HepG2 (cell line): ENCODE data around the gene LRRC37A. TPM values are rescaled to one million over a fixed set of nuclear protein-coding genes. Genes with fewer than 3 reads are reported as not detected.

Source experiments
- DMAP1 ChIP-seq: IDR thresholded peaks from 2 replicates; pipeline ENCODE4 v1.6.1; 2016
- HOXD1 ChIP-seq: sonication (generic); formaldehyde crosslinking; IDR thresholded peaks from 2 replicates; pipeline ENCODE4 v1.5.0; 2020; ENCODE audit warnings: missing genetic modification reagents
- MTF1 ChIP-seq: sonication (generic); formaldehyde crosslinking; IDR thresholded peaks from 2 replicates; pipeline ENCODE4 v1.5.0; 2020; ENCODE audit warnings: missing genetic modification reagents
- PITX1 ChIP-seq: sonication (generic); formaldehyde crosslinking; IDR thresholded peaks from 2 replicates; pipeline ENCODE4 v1.5.1; 2020; ENCODE audit warnings: mild to moderate bottlenecking, missing genetic modification reagents
- RBFOX2 ChIP-seq: fragments of 200-400 bp; formaldehyde crosslinking; IDR thresholded peaks from 2 replicates; pipeline ENCODE4 v1.6.1; 2017; ENCODE audit warnings: low read depth, mild to moderate bottlenecking, low read length
- SAFB2 ChIP-seq: sonication (generic); formaldehyde crosslinking; IDR thresholded peaks from 2 replicates; pipeline ENCODE4 v1.5.1; 2020; ENCODE audit warnings: missing genetic modification reagents, low read depth, mild to moderate bottlenecking, borderline replicate concordance
- SALL1 ChIP-seq: sonication (generic); formaldehyde crosslinking; IDR thresholded peaks from 2 replicates; pipeline ENCODE4 v1.8.0; 2022; ENCODE audit warnings: mild to moderate bottlenecking, missing genetic modification reagents
- SIN3A ChIP-seq: IDR thresholded peaks from 2 replicates; pipeline ENCODE4 v1.6.1; 2011; ENCODE audit warnings: low read depth, mild to moderate bottlenecking, control low read depth, low read length, borderline replicate concordance
- YEATS2 ChIP-seq: sonication (generic); formaldehyde crosslinking; IDR thresholded peaks from 2 replicates; pipeline ENCODE4 v1.4.0; 2020; ENCODE audit warnings: missing genetic modification reagents, borderline replicate concordance
- ZKSCAN8 ChIP-seq: IDR thresholded peaks from 2 replicates; pipeline ENCODE4 v1.6.1; 2016; ENCODE audit warnings: borderline replicate concordance, missing genetic modification reagents, missing compliant biosample characterization
- ZNF3 ChIP-seq: IDR thresholded peaks from 2 replicates; pipeline ENCODE4 v1.7.0; 2017; ENCODE audit warnings: inconsistent platforms
- ZNF430 ChIP-seq: sonication (generic); formaldehyde crosslinking; IDR thresholded peaks from 2 replicates; pipeline ENCODE4 v1.9.0; 2021; ENCODE audit warnings: mild to moderate bottlenecking, missing genetic modification reagents
- ZNF530 ChIP-seq: sonication (generic); formaldehyde crosslinking; IDR thresholded peaks from 2 replicates; pipeline ENCODE4 v1.5.0; 2020; ENCODE audit warnings: low read depth, mild to moderate bottlenecking, missing genetic modification reagents
- ZNF543 ChIP-seq: sonication (generic); formaldehyde crosslinking; IDR thresholded peaks from 2 replicates; pipeline ENCODE4 v1.4.0; 2020; ENCODE audit warnings: mild to moderate bottlenecking, missing genetic modification reagents
- polyA plus RNA-seq, 8 experiments: library from polyadenylated mRNA; depleted of rRNA in 3 of 8; stranded (reverse) in 7 of 8; unstranded in 1 of 8; fragments of >200 nt; fragmentation: Illumina TruSeq in 4 of 8; extraction: Trizol in 4 of 8; gene quantifications; 2 replicates each; pipeline versions ENCODE4 v1.2.1 to v1.2.3, GENCODE V29; 2011 to 2016; ENCODE audit warnings: low read depth in 4 of 8, missing spikeins in 1 of 8, mixed read lengths in 1 of 8; ENCODE audit not compliant: insufficient read depth in 1 of 8
- total RNA-seq, 5 experiments: library from RNA; depleted of rRNA; stranded (reverse); fragments of >200 nt; fragmentation: Illumina TruSeq; extraction: Trizol; gene quantifications; 2 replicates each; pipeline ENCODE4 v1.2.3, GENCODE V29; 2016; ENCODE audit warnings: low read depth in 1 of 5
- TF ChIP-seq, protein P1 (sequence below), 2 experiments: sonication (generic) in 1 of 2; formaldehyde crosslinking in 1 of 2; IDR thresholded peaks; 2 replicates each; pipeline versions ENCODE4 v1.6.1 to v1.9.0; 2014 to 2022; ENCODE audit warnings: antibody characterized with exemption in 1 of 2, borderline replicate concordance in 1 of 2, inconsistent platforms in 1 of 2, low read depth in 1 of 2, missing genetic modification reagents in 1 of 2
- TF ChIP-seq, protein P2 (sequence below): sonication (generic); formaldehyde crosslinking; IDR thresholded peaks from 2 replicates; pipeline ENCODE4 v1.5.0; 2020; ENCODE audit warnings: missing genetic modification reagents
- TF ChIP-seq, protein P3 (sequence below): sonication (generic); formaldehyde crosslinking; IDR thresholded peaks from 2 replicates; pipeline ENCODE4 v1.4.0; 2020; ENCODE audit warnings: missing genetic modification reagents
- TF ChIP-seq, protein P4 (sequence below): sonication (generic); formaldehyde crosslinking; IDR thresholded peaks from 2 replicates; pipeline ENCODE4 v1.9.0; 2021; ENCODE audit warnings: missing genetic modification reagents, borderline replicate concordance

LRRC37A gene
- total and polyA plus RNA-seq, 2 of the 13 experiments (the other 11 are each of a cell fraction or from before 2014, with no cell fraction given), result 0.97 to 1.3 TPM

DNA sequence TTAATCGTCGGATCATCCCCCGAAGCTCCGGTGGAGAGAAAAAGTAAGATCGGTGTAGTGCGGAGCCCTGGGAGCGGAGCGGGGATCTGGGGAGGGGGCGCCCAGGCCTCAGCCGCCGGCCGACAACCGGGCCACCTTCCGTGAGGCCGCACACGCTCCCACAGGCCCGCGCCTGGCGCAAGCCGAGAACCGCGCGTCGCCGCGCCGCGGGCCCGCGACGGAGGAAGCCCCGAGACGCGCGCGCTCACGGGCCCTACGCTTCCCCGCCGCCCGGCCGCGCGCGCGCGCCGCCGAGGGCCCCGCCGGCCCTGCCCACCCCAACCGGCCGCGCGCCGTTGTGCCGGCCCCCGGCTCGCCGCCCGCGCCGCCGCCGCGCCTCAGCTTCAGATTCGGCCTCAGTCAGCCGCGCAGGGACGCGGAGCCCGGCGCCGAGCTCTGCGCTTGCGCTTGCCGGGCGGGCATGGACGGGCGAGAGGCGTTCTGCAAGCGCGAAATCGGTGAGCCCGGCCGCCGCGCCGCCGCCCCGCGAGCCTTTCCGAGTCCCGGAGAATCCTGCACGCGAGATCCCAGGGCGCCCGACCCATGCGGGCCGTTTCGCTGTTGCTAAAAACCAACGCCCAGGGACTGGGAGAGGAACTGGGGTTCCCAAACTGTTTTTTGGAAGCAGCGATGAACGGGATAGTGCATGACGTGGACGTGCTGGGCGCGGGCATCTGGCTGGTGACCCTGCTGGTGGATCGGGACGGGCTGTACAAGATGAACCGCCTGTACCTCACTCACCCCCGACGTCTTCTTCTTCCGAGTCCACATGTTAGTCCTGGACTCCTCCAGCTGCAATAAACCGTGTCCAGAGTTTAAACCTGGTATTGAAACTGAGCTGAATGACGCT is 28.0 kb upstream of the LRRC37A start (continued):
- TF ChIP-seq, protein P1, sequence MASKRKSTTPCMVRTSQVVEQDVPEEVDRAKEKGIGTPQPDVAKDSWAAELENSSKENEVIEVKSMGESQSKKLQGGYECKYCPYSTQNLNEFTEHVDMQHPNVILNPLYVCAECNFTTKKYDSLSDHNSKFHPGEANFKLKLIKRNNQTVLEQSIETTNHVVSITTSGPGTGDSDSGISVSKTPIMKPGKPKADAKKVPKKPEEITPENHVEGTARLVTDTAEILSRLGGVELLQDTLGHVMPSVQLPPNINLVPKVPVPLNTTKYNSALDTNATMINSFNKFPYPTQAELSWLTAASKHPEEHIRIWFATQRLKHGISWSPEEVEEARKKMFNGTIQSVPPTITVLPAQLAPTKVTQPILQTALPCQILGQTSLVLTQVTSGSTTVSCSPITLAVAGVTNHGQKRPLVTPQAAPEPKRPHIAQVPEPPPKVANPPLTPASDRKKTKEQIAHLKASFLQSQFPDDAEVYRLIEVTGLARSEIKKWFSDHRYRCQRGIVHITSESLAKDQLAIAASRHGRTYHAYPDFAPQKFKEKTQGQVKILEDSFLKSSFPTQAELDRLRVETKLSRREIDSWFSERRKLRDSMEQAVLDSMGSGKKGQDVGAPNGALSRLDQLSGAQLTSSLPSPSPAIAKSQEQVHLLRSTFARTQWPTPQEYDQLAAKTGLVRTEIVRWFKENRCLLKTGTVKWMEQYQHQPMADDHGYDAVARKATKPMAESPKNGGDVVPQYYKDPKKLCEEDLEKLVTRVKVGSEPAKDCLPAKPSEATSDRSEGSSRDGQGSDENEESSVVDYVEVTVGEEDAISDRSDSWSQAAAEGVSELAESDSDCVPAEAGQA (IDR thresholded peaks at IDR 0.05; ENCODE audit: low read depth), result no peak; the same call in 1 of the 2 replicates
- TF ChIP-seq, protein P1 (CRISPR knock-in tag; IDR thresholded peaks at IDR 0.05; ENCODE audit: borderline replicate concordance), result peak; percentile 36; the same call in 1 of the 2 replicates
- TF ChIP-seq RBFOX2 (peak; percentile 85), SALL1 (CRISPR knock-in tag) (peak; percentile 20; the same call in 1 of the 2 replicates), ZNF543 (CRISPR knock-in tag) (0 out of 2 replicates have a peak, but pooled peaks have one; percentile 15), ZNF3 (CRISPR knock-in tag) (no peak), SAFB2 (CRISPR knock-in tag) (peak; percentile 72; the same call in 1 of the 2 replicates), YEATS2 (CRISPR knock-in tag) (no peak), MTF1 (no peak), SIN3A (peak; percentile 19; the same call in 1 of the 2 replicates), ZNF530 (CRISPR knock-in tag) (no peak), ZNF430 (peak; percentile 80), DMAP1 (CRISPR knock-in tag) (peak; percentile 71), ZKSCAN8 (CRISPR knock-in tag) (no peak), HOXD1 (CRISPR knock-in tag) (0 out of 2 replicates have a peak, but pooled peaks have one; percentile 30), PITX1 (CRISPR knock-in tag) (peak; percentile 74)
- TF ChIP-seq, protein P2, sequence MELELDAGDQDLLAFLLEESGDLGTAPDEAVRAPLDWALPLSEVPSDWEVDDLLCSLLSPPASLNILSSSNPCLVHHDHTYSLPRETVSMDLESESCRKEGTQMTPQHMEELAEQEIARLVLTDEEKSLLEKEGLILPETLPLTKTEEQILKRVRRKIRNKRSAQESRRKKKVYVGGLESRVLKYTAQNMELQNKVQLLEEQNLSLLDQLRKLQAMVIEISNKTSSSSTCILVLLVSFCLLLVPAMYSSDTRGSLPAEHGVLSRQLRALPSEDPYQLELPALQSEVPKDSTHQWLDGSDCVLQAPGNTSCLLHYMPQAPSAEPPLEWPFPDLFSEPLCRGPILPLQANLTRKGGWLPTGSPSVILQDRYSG (CRISPR knock-in tag), result peak; percentile 28; the same call in 1 of the 2 replicates
- TF ChIP-seq, protein P3, sequence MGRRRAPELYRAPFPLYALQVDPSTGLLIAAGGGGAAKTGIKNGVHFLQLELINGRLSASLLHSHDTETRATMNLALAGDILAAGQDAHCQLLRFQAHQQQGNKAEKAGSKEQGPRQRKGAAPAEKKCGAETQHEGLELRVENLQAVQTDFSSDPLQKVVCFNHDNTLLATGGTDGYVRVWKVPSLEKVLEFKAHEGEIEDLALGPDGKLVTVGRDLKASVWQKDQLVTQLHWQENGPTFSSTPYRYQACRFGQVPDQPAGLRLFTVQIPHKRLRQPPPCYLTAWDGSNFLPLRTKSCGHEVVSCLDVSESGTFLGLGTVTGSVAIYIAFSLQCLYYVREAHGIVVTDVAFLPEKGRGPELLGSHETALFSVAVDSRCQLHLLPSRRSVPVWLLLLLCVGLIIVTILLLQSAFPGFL (CRISPR knock-in tag), result 0 out of 2 replicates have a peak, but pooled peaks have one; percentile 41
- TF ChIP-seq, protein P4, sequence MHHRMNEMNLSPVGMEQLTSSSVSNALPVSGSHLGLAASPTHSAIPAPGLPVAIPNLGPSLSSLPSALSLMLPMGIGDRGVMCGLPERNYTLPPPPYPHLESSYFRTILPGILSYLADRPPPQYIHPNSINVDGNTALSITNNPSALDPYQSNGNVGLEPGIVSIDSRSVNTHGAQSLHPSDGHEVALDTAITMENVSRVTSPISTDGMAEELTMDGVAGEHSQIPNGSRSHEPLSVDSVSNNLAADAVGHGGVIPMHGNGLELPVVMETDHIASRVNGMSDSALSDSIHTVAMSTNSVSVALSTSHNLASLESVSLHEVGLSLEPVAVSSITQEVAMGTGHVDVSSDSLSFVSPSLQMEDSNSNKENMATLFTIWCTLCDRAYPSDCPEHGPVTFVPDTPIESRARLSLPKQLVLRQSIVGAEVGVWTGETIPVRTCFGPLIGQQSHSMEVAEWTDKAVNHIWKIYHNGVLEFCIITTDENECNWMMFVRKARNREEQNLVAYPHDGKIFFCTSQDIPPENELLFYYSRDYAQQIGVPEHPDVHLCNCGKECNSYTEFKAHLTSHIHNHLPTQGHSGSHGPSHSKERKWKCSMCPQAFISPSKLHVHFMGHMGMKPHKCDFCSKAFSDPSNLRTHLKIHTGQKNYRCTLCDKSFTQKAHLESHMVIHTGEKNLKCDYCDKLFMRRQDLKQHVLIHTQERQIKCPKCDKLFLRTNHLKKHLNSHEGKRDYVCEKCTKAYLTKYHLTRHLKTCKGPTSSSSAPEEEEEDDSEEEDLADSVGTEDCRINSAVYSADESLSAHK, result no peak
